Measurements from ENCODE around the gene CAMTA1.

GRCh38 chr1:7470904-7471638 is 685.8 kb downstream of the CAMTA1 start:
- TF ChIP-seq POLR2A (IDR thresholded peaks at IDR 0.05; ENCODE audit: low read length) (no peak), GATA1 (IDR thresholded peaks at IDR 0.05; ENCODE audit: low read depth, low read length) (no peak)

Measured in erythroblast (primary cell).